ENCODE data around the gene SYNCRIP. TPM values are rescaled to one million over a fixed set of nuclear protein-coding genes. Genes with fewer than 3 reads are reported as not detected.

SYNCRIP gene
- total and polyA plus RNA-seq, 2 donors (not counting 1 experiment from before 2014, with no cell fraction given), result 7.9 to 88.5 TPM

- no peaks in the 10 kb centered on the region for H3K9me3 Mint-ChIP-seq (ENCODE audit: insufficient read depth)
- H3K4me1 Mint-ChIP-seq, result peaks cover 66% of the 10 kb centered on the region
- intact Hi-C loops (cut with micrococcal nuclease), result loop anchor here (5.0 to 10.0 kb wide), 4 partner anchors 50 to 1480 kb away; partner anchors contain the start of genes NT5E and ZNF292
- Histone ChIP-seq H3K4me2 (replicated peaks; ENCODE audit: low read depth, low read length, poor library complexity, severe bottlenecking) (peak overlapping the region; percentile 88), H3K27me3 (replicated peaks in 1 of 4; ENCODE audit: control extremely low read depth in 1 of 4, control insufficient read depth in 3 of 4, insufficient read depth in 4 of 4, low read length in 3 of 4) (no peaks in the 10 kb centered on the region), H4K20me1 (ENCODE audit: control insufficient read depth, insufficient read depth, low read length, poor library complexity, severe bottlenecking) (peaks cover 8% of the 10 kb centered on the region), H3K9me3 (ENCODE audit: control extremely low read depth in 1 of 3, control insufficient read depth in 2 of 3, insufficient read depth in 1 of 3, low read length in 2 of 3) (no peaks in the 10 kb centered on the region), H3K9ac (ENCODE audit: low read length) (no peak overlapping the region), H2AFZ (ENCODE audit: insufficient read depth, low read depth, low read length, poor library complexity, severe bottlenecking) (no peak overlapping the region), H3K36me3 (replicated peaks in 1 of 2; ENCODE audit: control extremely low read depth in 1 of 2, control insufficient read depth in 1 of 2, extremely low read depth in 1 of 2, insufficient read depth in 2 of 2, low read length in 1 of 2) (peaks cover 0 to 9% of the 10 kb centered on the region in 2 experiments), H3K4me1 (ENCODE audit: control insufficient read depth in 2 of 2, insufficient read depth in 2 of 2, low read length in 2 of 2) (peaks cover 25 to 36% of the 10 kb centered on the region in 2 donors), H3K27ac (ENCODE audit: low read length in 2 of 2) (peak overlapping the region in 1 of 2 donors; percentile 15), H3K79me2 (ENCODE audit: control insufficient read depth, insufficient read depth, low read length) (peaks cover 40% of the 10 kb centered on the region), H3K4me3 (ENCODE audit: control extremely low read depth in 1 of 5, extremely low read depth in 1 of 5, insufficient read depth in 1 of 5, low read depth in 2 of 5, low read length in 4 of 5) (no peak overlapping the region)
- DNase-seq (no peak), ATAC-seq (ENCODE audit: low read depth) (no peak)
- 89% methylated on average over 3 of the region's 4 CpGs for WGBS (ENCODE audit: insufficient coverage)
- TF ChIP-seq EZH2 (IDR thresholded peaks at IDR 0.05; ENCODE audit: borderline replicate concordance, insufficient read depth, low read depth, low read length, poor library complexity, severe bottlenecking) (no peak), CTCF (IDR thresholded peaks at IDR 0.05) (no peak)
- H3K4me3 Mint-ChIP-seq, result peak overlapping the region; percentile 92
- POLR2A ChIA-PET, result interaction anchor here (0.7 to 6.1 kb wide), 3 partner anchors 31 to 1819 kb away, joined by 3 to 193 read pairs (median 3); partner anchors contain the start of gene SYNCRIP
- CTCF ChIA-PET, result interaction anchor here (0.8 to 4.1 kb wide), 4 partner anchors 32 to 192 kb away, joined by 3 to 43 read pairs (median 7); partner anchors contain the start of gene SYNCRIP
- peak overlapping the region; percentile 68 for H3K27ac Mint-ChIP-seq
- no peaks in the 10 kb centered on the region for H3K27me3 Mint-ChIP-seq
Observed at GRCh38 chr6:85675030-85675819, 32.5 kb upstream of the SYNCRIP start.

GRCh38 chr6:85674604-85675003, 31.9 kb upstream of the SYNCRIP start:
- no peak for DNase-seq
- H4K20me1 ChIP-seq (ENCODE audit: control insufficient read depth, insufficient read depth, low read length, poor library complexity, severe bottlenecking), result peaks cover 8% of the 10 kb centered on the region
- H3K4me3 ChIP-seq (ENCODE audit: control extremely low read depth in 1 of 5, extremely low read depth in 1 of 5, insufficient read depth in 1 of 5, low read depth in 2 of 5, low read length in 4 of 5), result no peak overlapping the region
- peaks cover 40% of the 10 kb centered on the region for H3K79me2 ChIP-seq (ENCODE audit: control insufficient read depth, insufficient read depth, low read length)
- H3K27me3 ChIP-seq (replicated peaks in 1 of 4; ENCODE audit: control extremely low read depth in 1 of 4, control insufficient read depth in 3 of 4, insufficient read depth in 4 of 4, low read length in 3 of 4), result no peaks in the 10 kb centered on the region
- no peak for ATAC-seq (ENCODE audit: low read depth)
- no peak overlapping the region for H3K4me3 Mint-ChIP-seq
- H3K36me3 ChIP-seq (replicated peaks in 1 of 2; ENCODE audit: control extremely low read depth in 1 of 2, control insufficient read depth in 1 of 2, extremely low read depth in 1 of 2, insufficient read depth in 2 of 2, low read length in 1 of 2), result peaks cover 0 to 9% of the 10 kb centered on the region in 2 experiments
- intact Hi-C loops (cut with micrococcal nuclease), result loop anchor here (5.0 to 10.0 kb wide), 4 partner anchors 50 to 1480 kb away; partner anchors contain the start of genes NT5E and ZNF292
- CTCF ChIA-PET, result interaction anchor here (0.8 kb wide), 1 partner anchor 43 kb away, joined by 3 read pairs; no protein-coding TSS in a partner anchor
- TF ChIP-seq CTCF (IDR thresholded peaks at IDR 0.05), result no peak
- no peak for TF ChIP-seq EZH2 (IDR thresholded peaks at IDR 0.05; ENCODE audit: borderline replicate concordance, insufficient read depth, low read depth, low read length, poor library complexity, severe bottlenecking)
- peaks cover 68% of the 10 kb centered on the region for H3K4me1 Mint-ChIP-seq
- peaks cover 29 to 41% of the 10 kb centered on the region in 2 donors for H3K4me1 ChIP-seq (ENCODE audit: control insufficient read depth in 2 of 2, insufficient read depth in 2 of 2, low read length in 2 of 2)
- H3K4me2 ChIP-seq (replicated peaks; ENCODE audit: low read depth, low read length, poor library complexity, severe bottlenecking), result no peak overlapping the region
- POLR2A ChIA-PET, result interaction anchor here (0.9 to 6.1 kb wide), 2 partner anchors 30 to 81 kb away, joined by 3 to 193 read pairs; partner anchors contain the start of gene SYNCRIP
- H2AFZ ChIP-seq (ENCODE audit: insufficient read depth, low read depth, low read length, poor library complexity, severe bottlenecking), result no peak overlapping the region
- peak overlapping the region in 1 of 2 donors; percentile 13 for H3K27ac ChIP-seq (ENCODE audit: low read length in 2 of 2)
- no peak overlapping the region for H3K27ac Mint-ChIP-seq
- H3K9ac ChIP-seq (ENCODE audit: low read length), result no peak overlapping the region
- no peaks in the 10 kb centered on the region for H3K9me3 Mint-ChIP-seq (ENCODE audit: insufficient read depth)
- no peaks in the 10 kb centered on the region for H3K9me3 ChIP-seq (ENCODE audit: control extremely low read depth in 1 of 3, control insufficient read depth in 2 of 3, insufficient read depth in 1 of 3, low read length in 2 of 3)
- H3K27me3 Mint-ChIP-seq, result no peaks in the 10 kb centered on the region

Data from B cell (primary cell).